ENCODE results near the gene ARNT2.

DNA sequence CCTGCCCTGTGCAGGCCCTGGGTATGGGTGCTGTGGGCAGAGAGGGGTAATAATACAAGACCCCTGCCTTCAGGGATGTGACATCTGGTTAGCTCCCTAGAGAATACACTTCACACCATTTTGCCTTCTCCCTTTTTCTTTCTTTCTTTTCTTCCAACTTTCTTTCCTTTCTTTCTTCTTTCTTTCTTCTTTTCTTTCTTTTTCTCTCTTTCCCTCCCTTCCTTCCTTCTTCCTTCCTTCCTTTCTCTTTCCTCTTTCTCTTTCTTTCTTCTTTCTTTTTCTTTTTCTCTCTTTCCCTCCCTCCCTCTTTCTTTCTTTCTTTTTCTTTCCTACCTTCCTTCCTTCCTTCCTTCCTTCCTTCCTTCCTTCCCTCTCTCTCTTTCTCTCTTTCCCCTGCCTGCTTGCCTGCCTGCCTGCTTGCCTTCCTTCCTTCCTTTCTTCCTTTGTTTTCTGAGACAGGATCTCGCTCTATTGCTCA, 222.5 kb downstream of the ARNT2 start:
- no peak for TF ChIP-seq GATA2 (IDR thresholded peaks at IDR 0.05; ENCODE audit: low read depth, low read length)
- no peak for TF ChIP-seq GATA3 (IDR thresholded peaks at IDR 0.05; ENCODE audit: low read depth, low read length)
